Osteoblast (primary cell): ENCODE measurements around the gene UBA1. TPM values are rescaled to one million over a fixed set of nuclear protein-coding genes. Genes with fewer than 3 reads are reported as not detected.

Experiments
- DNase-seq: peaks from one replicate; pipeline ENCODE4 v3.0.0; 2011; ENCODE audit warnings: low spot score, mixed read lengths; ENCODE audit not compliant: insufficient read length; ENCODE audit errors: missing footprints
- H2AFZ ChIP-seq: 2 replicates; pipeline ENCODE4 v1.6.0; 2011; ENCODE audit warnings: mild to moderate bottlenecking, low read length
- H3K27ac ChIP-seq: 2 replicates; pipeline ENCODE4 v1.5.1; 2011; ENCODE audit warnings: mild to moderate bottlenecking, low read depth, low read length, moderate library complexity
- H3K27me3 ChIP-seq: 2 replicates; pipeline ENCODE4 v1.6.0; 2012; ENCODE audit warnings: mild to moderate bottlenecking, control low read depth, inconsistent platforms, low read length, moderate library complexity; ENCODE audit not compliant: insufficient read depth
- H3K36me3 ChIP-seq: 2 replicates; pipeline ENCODE4 v1.5.1; 2011; ENCODE audit warnings: mild to moderate bottlenecking, low read length, control low read depth, moderate library complexity; ENCODE audit not compliant: insufficient read depth
- H3K4me1 ChIP-seq: 2 replicates; pipeline ENCODE4 v1.5.1; 2011; ENCODE audit warnings: mild to moderate bottlenecking, low read length, control low read depth, moderate library complexity; ENCODE audit not compliant: insufficient read depth
- H3K4me2 ChIP-seq: 2 replicates; pipeline ENCODE4 v1.6.0; 2011; ENCODE audit warnings: mild to moderate bottlenecking, low read length; ENCODE audit not compliant: insufficient read depth
- H3K4me3 ChIP-seq: fragments of 200-600 bp; sonication (generic); 3 replicates; pipeline ENCODE4 v1.5.1; 2012; ENCODE audit warnings: mild to moderate bottlenecking, low read length, inconsistent platforms; ENCODE audit not compliant: insufficient read depth
- H3K79me2 ChIP-seq: 2 replicates; pipeline ENCODE4 v1.6.0; 2012; ENCODE audit warnings: mild to moderate bottlenecking, low read length, control low read depth, inconsistent platforms; ENCODE audit not compliant: insufficient read depth
- H3K9me3 ChIP-seq: 2 replicates; pipeline ENCODE4 v1.5.1; 2011; ENCODE audit warnings: low read depth, low read length, control low read depth
- H4K20me1 ChIP-seq: 2 replicates; pipeline ENCODE4 v1.6.0; 2012; ENCODE audit warnings: mild to moderate bottlenecking, low read length, control low read depth; ENCODE audit not compliant: insufficient read depth
- total RNA-seq: library from RNA; depleted of rRNA; stranded (reverse); fragments of >200 nt; gene quantifications from 2 replicates; pipeline ENCODE4 v1.2.3, GENCODE V29; 2012
- TF ChIP-seq, protein P1 (sequence below): IDR thresholded peaks from 2 replicates; pipeline ENCODE4 v1.5.1; 2011; ENCODE audit warnings: mild to moderate bottlenecking, low read depth, low read length, moderate library complexity; ENCODE audit errors: extremely low read depth

The UBA1 gene
- total RNA-seq, 1 donor = 142 TPM

GRCh38 chrX:47218920-47219815, 25.5 kb downstream of the UBA1 start:
- Histone ChIP-seq H3K4me1 (peaks cover 31% of the 10 kb centered on the region), H3K4me3 (peak overlapping the region; percentile 84), H3K9me3 (no peaks in the 10 kb centered on the region), H3K79me2 (peaks cover 51% of the 10 kb centered on the region), H3K4me2 (peak overlapping the region; percentile 92), H3K27me3 (no peaks in the 10 kb centered on the region), H3K36me3 (peaks cover 35% of the 10 kb centered on the region), H3K27ac (peak overlapping the region; percentile 97), H4K20me1 (peaks cover 69% of the 10 kb centered on the region), H2AFZ (peak overlapping the region; percentile 95)
- peak; percentile 91 for DNase-seq
- TF ChIP-seq, protein P1, sequence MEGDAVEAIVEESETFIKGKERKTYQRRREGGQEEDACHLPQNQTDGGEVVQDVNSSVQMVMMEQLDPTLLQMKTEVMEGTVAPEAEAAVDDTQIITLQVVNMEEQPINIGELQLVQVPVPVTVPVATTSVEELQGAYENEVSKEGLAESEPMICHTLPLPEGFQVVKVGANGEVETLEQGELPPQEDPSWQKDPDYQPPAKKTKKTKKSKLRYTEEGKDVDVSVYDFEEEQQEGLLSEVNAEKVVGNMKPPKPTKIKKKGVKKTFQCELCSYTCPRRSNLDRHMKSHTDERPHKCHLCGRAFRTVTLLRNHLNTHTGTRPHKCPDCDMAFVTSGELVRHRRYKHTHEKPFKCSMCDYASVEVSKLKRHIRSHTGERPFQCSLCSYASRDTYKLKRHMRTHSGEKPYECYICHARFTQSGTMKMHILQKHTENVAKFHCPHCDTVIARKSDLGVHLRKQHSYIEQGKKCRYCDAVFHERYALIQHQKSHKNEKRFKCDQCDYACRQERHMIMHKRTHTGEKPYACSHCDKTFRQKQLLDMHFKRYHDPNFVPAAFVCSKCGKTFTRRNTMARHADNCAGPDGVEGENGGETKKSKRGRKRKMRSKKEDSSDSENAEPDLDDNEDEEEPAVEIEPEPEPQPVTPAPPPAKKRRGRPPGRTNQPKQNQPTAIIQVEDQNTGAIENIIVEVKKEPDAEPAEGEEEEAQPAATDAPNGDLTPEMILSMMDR = no peak

GRCh38 chrX:47221756-47222155, 28.1 kb downstream of the UBA1 start:
- Histone ChIP-seq H3K4me3 (no peak overlapping the region), H3K4me2 (no peak overlapping the region), H3K79me2 (peaks cover 51% of the 10 kb centered on the region)

GRCh38 chrX:47222751-47223350, 29.2 kb downstream of the UBA1 start:
- peaks cover 16% of the 10 kb centered on the region for H3K4me1 ChIP-seq
- peaks cover 52% of the 10 kb centered on the region for H4K20me1 ChIP-seq
- peaks cover 46% of the 10 kb centered on the region for H3K36me3 ChIP-seq
- no peak overlapping the region for H3K4me3 ChIP-seq
- H3K79me2 ChIP-seq = peaks cover 51% of the 10 kb centered on the region
- H2AFZ ChIP-seq = no peak overlapping the region
- no peaks in the 10 kb centered on the region for H3K9me3 ChIP-seq
- DNase-seq = no peak
- H3K4me2 ChIP-seq = no peak overlapping the region
- H3K27ac ChIP-seq = no peak overlapping the region
- TF ChIP-seq, protein P1 = no peak
- H3K27me3 ChIP-seq = no peaks in the 10 kb centered on the region

More at GRCh38 chrX:47221756-47222155, 28.1 kb downstream of the UBA1 start:
- Histone ChIP-seq H3K4me1 (peaks cover 24% of the 10 kb centered on the region), H3K36me3 (peaks cover 35% of the 10 kb centered on the region), H2AFZ (no peak overlapping the region), H4K20me1 (peaks cover 58% of the 10 kb centered on the region), H3K27ac (no peak overlapping the region), H3K9me3 (no peaks in the 10 kb centered on the region), H3K27me3 (no peaks in the 10 kb centered on the region)
- TF ChIP-seq, protein P1 = no peak
- no peak for DNase-seq
